GM23338 (cell line): ENCODE results near the gene CNGA1.

Experiments
- CREB1 ChIP-seq: fragments of 250-450 bp; sonication (Bioruptor Pico); IDR thresholded peaks from 2 replicates; pipeline ENCODE4 v1.5.0; 2020; ENCODE audit warnings: low read depth, mild to moderate bottlenecking, moderate library complexity
- EZH2 ChIP-seq: fragments of 200-600 bp; sonication (generic); IDR thresholded peaks from one replicate; pipeline ENCODE4 v1.8.0; 2017; ENCODE audit warnings: antibody characterized with exemption, mild to moderate bottlenecking, low read depth; ENCODE audit not compliant: unreplicated experiment
- POLR2AphosphoS5 ChIP-seq: IDR thresholded peaks from 2 replicates; pipeline ENCODE4 v1.6.1; 2016; ENCODE audit warnings: antibody characterized with exemption, low read depth
- ZNF331 ChIP-seq: fragments of 250-450 bp; sonication (Bioruptor Pico); IDR thresholded peaks from 2 replicates; pipeline ENCODE4 v1.5.0; 2020; ENCODE audit warnings: low read depth, mild to moderate bottlenecking, moderate library complexity
- TF ChIP-seq, protein P1 (sequence below): IDR thresholded peaks from 2 replicates; pipeline ENCODE4 v1.6.1; 2016; ENCODE audit warnings: antibody characterized with exemption
- TF ChIP-seq, protein P2 (sequence below), 2 experiments: fragments of 200-600 bp in 1 of 2; sonication (generic) in 1 of 2; conservative IDR thresholded peaks; 2 replicates each; pipeline versions ENCODE4 v1.5.1 to v1.6.1; 2016 to 2017; ENCODE audit warnings: antibody characterized with exemption in 2 of 2, low read depth in 2 of 2, mild to moderate bottlenecking in 2 of 2, moderate library complexity in 1 of 2
- TF ChIP-seq, protein P3 (sequence below): IDR thresholded peaks from one replicate; pipeline ENCODE4 v1.6.1; 2018; ENCODE audit warnings: antibody characterized with exemption; ENCODE audit not compliant: unreplicated experiment

DNA sequence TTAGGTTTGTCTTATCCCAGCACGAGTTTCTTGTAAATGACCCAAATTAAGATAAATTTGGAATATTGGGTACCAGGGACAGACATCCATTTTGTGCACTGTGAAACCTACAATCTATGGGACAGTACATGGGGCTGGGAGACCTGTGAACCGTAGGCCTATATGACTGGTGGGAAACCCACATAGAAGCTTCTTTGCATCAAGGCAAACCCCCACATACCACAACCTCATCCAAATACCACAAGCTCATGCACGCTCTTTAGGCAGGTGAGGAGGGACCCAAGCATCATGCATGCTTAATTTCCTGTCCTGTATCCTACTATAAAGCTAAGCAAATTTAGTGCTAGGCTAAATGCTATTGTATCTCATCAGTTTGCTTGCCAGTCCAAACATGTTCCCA, 47.9 kb upstream of the CNGA1 start:
- TF ChIP-seq, protein P1, sequence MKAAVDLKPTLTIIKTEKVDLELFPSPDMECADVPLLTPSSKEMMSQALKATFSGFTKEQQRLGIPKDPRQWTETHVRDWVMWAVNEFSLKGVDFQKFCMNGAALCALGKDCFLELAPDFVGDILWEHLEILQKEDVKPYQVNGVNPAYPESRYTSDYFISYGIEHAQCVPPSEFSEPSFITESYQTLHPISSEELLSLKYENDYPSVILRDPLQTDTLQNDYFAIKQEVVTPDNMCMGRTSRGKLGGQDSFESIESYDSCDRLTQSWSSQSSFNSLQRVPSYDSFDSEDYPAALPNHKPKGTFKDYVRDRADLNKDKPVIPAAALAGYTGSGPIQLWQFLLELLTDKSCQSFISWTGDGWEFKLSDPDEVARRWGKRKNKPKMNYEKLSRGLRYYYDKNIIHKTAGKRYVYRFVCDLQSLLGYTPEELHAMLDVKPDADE = no peak
- no peak for TF ChIP-seq ZNF331 (CRISPR knock-in tag)
- TF ChIP-seq, protein P2, sequence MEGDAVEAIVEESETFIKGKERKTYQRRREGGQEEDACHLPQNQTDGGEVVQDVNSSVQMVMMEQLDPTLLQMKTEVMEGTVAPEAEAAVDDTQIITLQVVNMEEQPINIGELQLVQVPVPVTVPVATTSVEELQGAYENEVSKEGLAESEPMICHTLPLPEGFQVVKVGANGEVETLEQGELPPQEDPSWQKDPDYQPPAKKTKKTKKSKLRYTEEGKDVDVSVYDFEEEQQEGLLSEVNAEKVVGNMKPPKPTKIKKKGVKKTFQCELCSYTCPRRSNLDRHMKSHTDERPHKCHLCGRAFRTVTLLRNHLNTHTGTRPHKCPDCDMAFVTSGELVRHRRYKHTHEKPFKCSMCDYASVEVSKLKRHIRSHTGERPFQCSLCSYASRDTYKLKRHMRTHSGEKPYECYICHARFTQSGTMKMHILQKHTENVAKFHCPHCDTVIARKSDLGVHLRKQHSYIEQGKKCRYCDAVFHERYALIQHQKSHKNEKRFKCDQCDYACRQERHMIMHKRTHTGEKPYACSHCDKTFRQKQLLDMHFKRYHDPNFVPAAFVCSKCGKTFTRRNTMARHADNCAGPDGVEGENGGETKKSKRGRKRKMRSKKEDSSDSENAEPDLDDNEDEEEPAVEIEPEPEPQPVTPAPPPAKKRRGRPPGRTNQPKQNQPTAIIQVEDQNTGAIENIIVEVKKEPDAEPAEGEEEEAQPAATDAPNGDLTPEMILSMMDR (conservative IDR thresholded peaks at IDR 0.05; ENCODE audit: low read depth in 2 of 2) = no peak
- TF ChIP-seq POLR2AphosphoS5 = no peak
- TF ChIP-seq EZH2 = no peak
- TF ChIP-seq, protein P3, sequence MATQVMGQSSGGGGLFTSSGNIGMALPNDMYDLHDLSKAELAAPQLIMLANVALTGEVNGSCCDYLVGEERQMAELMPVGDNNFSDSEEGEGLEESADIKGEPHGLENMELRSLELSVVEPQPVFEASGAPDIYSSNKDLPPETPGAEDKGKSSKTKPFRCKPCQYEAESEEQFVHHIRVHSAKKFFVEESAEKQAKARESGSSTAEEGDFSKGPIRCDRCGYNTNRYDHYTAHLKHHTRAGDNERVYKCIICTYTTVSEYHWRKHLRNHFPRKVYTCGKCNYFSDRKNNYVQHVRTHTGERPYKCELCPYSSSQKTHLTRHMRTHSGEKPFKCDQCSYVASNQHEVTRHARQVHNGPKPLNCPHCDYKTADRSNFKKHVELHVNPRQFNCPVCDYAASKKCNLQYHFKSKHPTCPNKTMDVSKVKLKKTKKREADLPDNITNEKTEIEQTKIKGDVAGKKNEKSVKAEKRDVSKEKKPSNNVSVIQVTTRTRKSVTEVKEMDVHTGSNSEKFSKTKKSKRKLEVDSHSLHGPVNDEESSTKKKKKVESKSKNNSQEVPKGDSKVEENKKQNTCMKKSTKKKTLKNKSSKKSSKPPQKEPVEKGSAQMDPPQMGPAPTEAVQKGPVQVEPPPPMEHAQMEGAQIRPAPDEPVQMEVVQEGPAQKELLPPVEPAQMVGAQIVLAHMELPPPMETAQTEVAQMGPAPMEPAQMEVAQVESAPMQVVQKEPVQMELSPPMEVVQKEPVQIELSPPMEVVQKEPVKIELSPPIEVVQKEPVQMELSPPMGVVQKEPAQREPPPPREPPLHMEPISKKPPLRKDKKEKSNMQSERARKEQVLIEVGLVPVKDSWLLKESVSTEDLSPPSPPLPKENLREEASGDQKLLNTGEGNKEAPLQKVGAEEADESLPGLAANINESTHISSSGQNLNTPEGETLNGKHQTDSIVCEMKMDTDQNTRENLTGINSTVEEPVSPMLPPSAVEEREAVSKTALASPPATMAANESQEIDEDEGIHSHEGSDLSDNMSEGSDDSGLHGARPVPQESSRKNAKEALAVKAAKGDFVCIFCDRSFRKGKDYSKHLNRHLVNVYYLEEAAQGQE = no peak
- TF ChIP-seq CREB1 (CRISPR knock-in tag) = no peak
